ENCODE results near the gene ARHGAP18. TPM values are rescaled to one million over a fixed set of nuclear protein-coding genes. Genes with fewer than 3 reads are reported as not detected.
A peak's percentile ranks its signal among the peaks of the same experiment; 100 is the strongest.

The ARHGAP18 gene
- total and polyA plus RNA-seq, 2 of the 13 experiments (the other 11 are each of a cell fraction or from before 2014, with no cell fraction given), result 58.2 to 115 TPM

- peak; percentile 75 for TF ChIP-seq ARID3A (IDR thresholded peaks at IDR 0.05; ENCODE audit: low read depth, low read length)
- TF ChIP-seq ZBTB8A (CRISPR knock-in tag; IDR thresholded peaks at IDR 0.05; ENCODE audit: borderline replicate concordance, low read depth), result no peak
- TF ChIP-seq ZNF710 (CRISPR knock-in tag; IDR thresholded peaks at IDR 0.05; ENCODE audit: borderline replicate concordance), result peak; percentile 84; the same call in 1 of the 2 replicates
- TF ChIP-seq SOX13 (IDR thresholded peaks at IDR 0.05), result no peak
- TF ChIP-seq SOX13 (CRISPR knock-in tag; conservative IDR thresholded peaks at IDR 0.05 in 1 of 2, IDR thresholded peaks at IDR 0.05 in 1 of 2), result peak in 1 of 2 experiments; percentile 80; a peak in 2 of 4 replicates
- TF ChIP-seq HNF4G (IDR thresholded peaks at IDR 0.05; ENCODE audit: borderline replicate concordance, low read depth, low read length), result no peak
- TF ChIP-seq HNF4G (CRISPR knock-in tag; IDR thresholded peaks at IDR 0.05; ENCODE audit: borderline replicate concordance, low read depth), result 0 out of 2 replicates have a peak, but pooled peaks have one; percentile 8
- no peak for TF ChIP-seq ATF7 (IDR thresholded peaks at IDR 0.05)
- no peak for TF ChIP-seq ATF7 (CRISPR knock-in tag; IDR thresholded peaks at IDR 0.05)
- peak; percentile 78 for TF ChIP-seq FOSL1 (CRISPR knock-in tag; IDR thresholded peaks at IDR 0.05; ENCODE audit: borderline replicate concordance)
- TF ChIP-seq HMGXB3 (CRISPR knock-in tag; IDR thresholded peaks at IDR 0.05; ENCODE audit: borderline replicate concordance), result no peak
- TF ChIP-seq SNAPC4 (CRISPR knock-in tag; IDR thresholded peaks at IDR 0.05), result 0 out of 2 replicates have a peak, but pooled peaks have one; percentile 54
- no peak for TF ChIP-seq ZNF274 (CRISPR knock-in tag; IDR thresholded peaks at IDR 0.05)
- peak; percentile 62; the same call in 1 of the 2 replicates for TF ChIP-seq KMT2A (CRISPR knock-in tag; IDR thresholded peaks at IDR 0.05)
- TF ChIP-seq ESRRA (CRISPR knock-in tag; IDR thresholded peaks at IDR 0.05; ENCODE audit: low read depth), result no peak
Measured at GRCh38 chr6:129683601-129684322, 26.2 kb downstream of the ARHGAP18 start (continued).
